Parathyroid adenoma (tissue), 2 donors: ENCODE data around the gene GABRB2.
"Not testable (repeated sequence)": the region's sequence is repeated elsewhere in the genome, so short reads cannot be mapped to it uniquely, and the experiment has no call there.

Source experiments
- H2AFZ ChIP-seq: fragments of 300-600 bp; sonication (generic); one replicate; pipeline ENCODE4 v1.7.0; 2017; ENCODE audit warnings: antibody characterized with exemption, mild to moderate bottlenecking
- H3K27ac ChIP-seq: fragments of 300-600 bp; sonication (generic); one replicate; pipeline ENCODE4 v1.7.0; 2017
- H3K27me3 ChIP-seq: fragments of 300-600 bp; sonication (generic); one replicate; pipeline ENCODE4 v1.7.0; 2017; ENCODE audit warnings: low read length; ENCODE audit not compliant: control insufficient read depth, insufficient read depth
- H3K36me3 ChIP-seq: fragments of 300-600 bp; sonication (generic); one replicate; pipeline ENCODE4 v1.7.0; 2017; ENCODE audit warnings: low read length; ENCODE audit not compliant: control insufficient read depth, insufficient read depth
- H3K4me1 ChIP-seq: fragments of 300-600 bp; sonication (generic); one replicate; pipeline ENCODE4 v1.7.0; 2017; ENCODE audit warnings: control low read depth
- H3K4me2 ChIP-seq: fragments of 300-600 bp; sonication (generic); one replicate; pipeline ENCODE4 v1.7.0; 2017; ENCODE audit warnings: low read length
- H3K4me3 ChIP-seq: fragments of 300-600 bp; sonication (generic); one replicate; pipeline ENCODE4 v1.7.0; 2017; ENCODE audit warnings: low read depth, low read length
- H3K79me2 ChIP-seq: fragments of 300-600 bp; sonication (generic); one replicate; pipeline ENCODE4 v1.7.0; 2017; ENCODE audit warnings: control low read depth
- H3K9ac ChIP-seq: fragments of 300-600 bp; sonication (generic); one replicate; pipeline ENCODE4 v1.7.0; 2017; ENCODE audit warnings: mild to moderate bottlenecking
- H3K9me3 ChIP-seq: fragments of 300-600 bp; sonication (generic); one replicate; pipeline ENCODE4 v1.7.0; 2017; ENCODE audit warnings: low read length; ENCODE audit not compliant: control insufficient read depth
- TF ChIP-seq, protein P1 (sequence below): fragments of 300-600 bp; sonication (generic); IDR thresholded peaks from one replicate; pipeline ENCODE4 v1.7.0; 2017; ENCODE audit warnings: antibody characterized with exemption, mild to moderate bottlenecking
- donor health status: primary hyperparathyroidism.

The GABRB2 gene

DNA sequence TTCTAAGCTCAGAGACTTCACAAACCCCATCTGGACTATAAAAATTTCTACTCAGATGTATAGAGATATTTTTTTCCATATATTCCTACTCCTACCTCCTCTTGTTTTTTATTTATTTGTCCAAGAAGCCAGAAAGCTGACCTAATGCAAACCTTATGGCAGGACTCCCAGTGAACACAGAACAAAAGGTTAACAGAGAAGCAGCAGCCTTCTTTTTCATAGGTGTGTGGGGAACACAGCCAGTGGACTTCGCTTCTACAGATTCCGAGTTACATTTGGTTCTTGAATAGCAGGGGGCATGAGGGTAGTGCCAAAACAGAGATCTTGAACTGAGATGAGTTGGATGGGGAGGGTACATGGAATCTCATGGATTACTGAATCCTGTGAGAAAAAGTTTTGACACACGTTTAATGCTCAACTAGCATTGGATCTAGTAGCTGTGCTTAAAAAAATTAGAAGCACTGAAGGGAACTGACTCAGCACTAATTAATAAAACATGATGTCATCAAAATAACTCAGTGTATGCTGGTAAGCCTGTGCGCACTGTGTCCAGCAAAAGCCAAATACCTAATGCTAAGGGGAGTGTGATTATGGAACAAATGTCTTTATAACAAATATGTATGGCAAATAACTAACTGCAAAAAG, 240.1 kb downstream of the GABRB2 start:
- no peaks in the 10 kb centered on the region for H3K79me2 ChIP-seq
- no peak overlapping the region for H3K9ac ChIP-seq
- no peaks in the 10 kb centered on the region for H3K36me3 ChIP-seq
- H2AFZ ChIP-seq, result no peak overlapping the region
- H3K4me3 ChIP-seq, result no peak overlapping the region
- H3K4me2 ChIP-seq, result no peak overlapping the region
- no peaks in the 10 kb centered on the region for H3K27me3 ChIP-seq
- TF ChIP-seq, protein P1, sequence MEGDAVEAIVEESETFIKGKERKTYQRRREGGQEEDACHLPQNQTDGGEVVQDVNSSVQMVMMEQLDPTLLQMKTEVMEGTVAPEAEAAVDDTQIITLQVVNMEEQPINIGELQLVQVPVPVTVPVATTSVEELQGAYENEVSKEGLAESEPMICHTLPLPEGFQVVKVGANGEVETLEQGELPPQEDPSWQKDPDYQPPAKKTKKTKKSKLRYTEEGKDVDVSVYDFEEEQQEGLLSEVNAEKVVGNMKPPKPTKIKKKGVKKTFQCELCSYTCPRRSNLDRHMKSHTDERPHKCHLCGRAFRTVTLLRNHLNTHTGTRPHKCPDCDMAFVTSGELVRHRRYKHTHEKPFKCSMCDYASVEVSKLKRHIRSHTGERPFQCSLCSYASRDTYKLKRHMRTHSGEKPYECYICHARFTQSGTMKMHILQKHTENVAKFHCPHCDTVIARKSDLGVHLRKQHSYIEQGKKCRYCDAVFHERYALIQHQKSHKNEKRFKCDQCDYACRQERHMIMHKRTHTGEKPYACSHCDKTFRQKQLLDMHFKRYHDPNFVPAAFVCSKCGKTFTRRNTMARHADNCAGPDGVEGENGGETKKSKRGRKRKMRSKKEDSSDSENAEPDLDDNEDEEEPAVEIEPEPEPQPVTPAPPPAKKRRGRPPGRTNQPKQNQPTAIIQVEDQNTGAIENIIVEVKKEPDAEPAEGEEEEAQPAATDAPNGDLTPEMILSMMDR, result no peak
- no peaks in the 10 kb centered on the region for H3K9me3 ChIP-seq
- H3K4me1 ChIP-seq, result no peaks in the 10 kb centered on the region
- no peak overlapping the region for H3K27ac ChIP-seq

DNA sequence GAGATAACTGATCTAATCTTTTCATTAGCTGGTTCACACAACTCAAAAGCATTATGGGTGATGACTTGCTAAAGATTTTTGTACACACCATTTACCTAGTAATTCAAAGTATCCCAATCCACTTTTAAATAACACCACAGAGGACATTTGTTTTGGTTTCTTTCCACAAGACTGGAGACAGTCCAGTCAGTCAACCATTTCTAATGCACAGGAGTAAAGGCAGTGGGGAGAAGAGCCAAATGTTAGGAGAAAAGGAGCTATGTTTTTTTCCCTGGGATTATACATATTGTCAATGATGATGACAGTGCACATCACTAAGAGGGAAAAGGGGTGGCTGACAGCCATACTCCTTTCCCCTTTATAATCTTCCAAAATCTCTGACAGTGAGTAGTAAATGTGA, 240.9 kb downstream of the GABRB2 start:
- H3K9ac ChIP-seq, result no peak overlapping the region
- no peaks in the 10 kb centered on the region for H3K36me3 ChIP-seq
- no peaks in the 10 kb centered on the region for H3K27me3 ChIP-seq
- no peak overlapping the region for H3K4me2 ChIP-seq
- H2AFZ ChIP-seq, result no peak overlapping the region
- H3K27ac ChIP-seq, result no peak overlapping the region
- H3K4me3 ChIP-seq, result no peak overlapping the region
- TF ChIP-seq, protein P1, result no peak
- H3K9me3 ChIP-seq, result no peaks in the 10 kb centered on the region
- H3K4me1 ChIP-seq, result no peaks in the 10 kb centered on the region
- H3K79me2 ChIP-seq, result no peaks in the 10 kb centered on the region

GRCh38 chr5:161302559-161302958, 244.0 kb downstream of the GABRB2 start:
- H2AFZ ChIP-seq, result no peak overlapping the region
- no peaks in the 10 kb centered on the region for H3K9me3 ChIP-seq
- no peak overlapping the region for H3K4me2 ChIP-seq
- no peaks in the 10 kb centered on the region for H3K79me2 ChIP-seq
- no peaks in the 10 kb centered on the region for H3K27me3 ChIP-seq
- H3K4me1 ChIP-seq, result no peaks in the 10 kb centered on the region
- H3K9ac ChIP-seq, result no peak overlapping the region
- no peaks in the 10 kb centered on the region for H3K36me3 ChIP-seq
- no peak overlapping the region for H3K27ac ChIP-seq
- TF ChIP-seq, protein P1, result no peak
- H3K4me3 ChIP-seq, result no peak overlapping the region

GRCh38 chr5:161301586-161301985, 244.9 kb downstream of the GABRB2 start:
- Histone ChIP-seq H3K27me3 (no peaks in the 10 kb centered on the region), H3K9ac (no peak overlapping the region), H3K9me3 (no peaks in the 10 kb centered on the region), H3K4me2 (no peak overlapping the region), H3K27ac (no peak overlapping the region), H3K36me3 (no peaks in the 10 kb centered on the region), H2AFZ (no peak overlapping the region), H3K79me2 (no peaks in the 10 kb centered on the region), H3K4me3 (no peak overlapping the region), H3K4me1 (no peaks in the 10 kb centered on the region)
- TF ChIP-seq, protein P1, result no peak

DNA sequence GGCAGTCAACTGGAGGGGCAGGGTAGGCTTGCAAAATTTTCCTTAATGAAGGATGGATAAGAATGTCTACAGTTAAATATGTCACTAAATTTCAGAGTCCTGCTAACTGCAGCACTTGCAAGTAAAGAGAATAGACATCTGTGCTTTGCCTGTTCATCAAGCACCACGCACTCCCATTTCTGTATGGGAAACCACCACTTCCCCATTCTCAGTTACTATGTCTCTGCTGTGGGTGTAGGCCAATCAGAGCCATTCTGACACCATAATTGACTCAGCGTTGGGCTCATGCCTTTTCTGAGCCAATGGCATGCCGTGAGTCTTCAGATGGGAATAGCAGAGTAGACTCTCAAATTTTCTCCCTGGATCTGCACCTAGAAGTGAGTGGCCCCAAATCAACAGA, 247.5 kb downstream of the GABRB2 start:
- Histone ChIP-seq H3K4me3 (no peak overlapping the region), H3K9ac (no peak overlapping the region), H3K27me3 (no peaks in the 10 kb centered on the region), H3K4me1 (no peaks in the 10 kb centered on the region), H3K27ac (no peak overlapping the region), H2AFZ (no peak overlapping the region), H3K9me3 (no peaks in the 10 kb centered on the region), H3K4me2 (no peak overlapping the region), H3K36me3 (no peaks in the 10 kb centered on the region), H3K79me2 (no peaks in the 10 kb centered on the region)
- TF ChIP-seq, protein P1, result no peak

- H3K79me2 ChIP-seq, H3K27me3 ChIP-seq, H3K4me1 ChIP-seq, H3K27ac ChIP-seq, H3K9ac ChIP-seq, H2AFZ ChIP-seq, H3K4me2 ChIP-seq, H3K36me3 ChIP-seq, H3K9me3 ChIP-seq, H3K4me3 ChIP-seq: not testable (repeated sequence)
Measured at GRCh38 chr5:161297388-161297787, 249.1 kb downstream of the GABRB2 start.
